Measurements from ENCODE around the gene NBEAL2.
"Not testable (repeated sequence)": the region's sequence is repeated elsewhere in the genome, so short reads cannot be mapped to it uniquely, and the experiment has no call there.

Gene NBEAL2

GRCh38 chr3:47028146-47028545, 48.7 kb downstream of the NBEAL2 start:
- H3K27ac ChIP-seq, result no peak overlapping the region
- DNase-seq (ENCODE audit: low read depth, low spot score), result no peak

- no peak overlapping the region for H3K27ac ChIP-seq
- no peak for DNase-seq (ENCODE audit: low read depth, low spot score)
These were observed 49.2 kb downstream of the NBEAL2 start for GRCh38 chr3:47028667-47029066.

- DNase-seq (ENCODE audit: low read depth, low spot score); H3K27ac ChIP-seq: not testable (repeated sequence)
These were observed 51.6 kb downstream of the NBEAL2 start for GRCh38 chr3:47031041-47031440.

GRCh38 chr3:47034868-47035489, 55.5 kb downstream of the NBEAL2 start:
- DNase-seq (ENCODE audit: low read depth, low spot score), result no peak
- no peak overlapping the region for H3K27ac ChIP-seq

- H3K27ac ChIP-seq, result no peak overlapping the region
- no peak for DNase-seq (ENCODE audit: low read depth, low spot score)
These were observed 56.2 kb downstream of the NBEAL2 start for GRCh38 chr3:47035645-47036044.

- no peak overlapping the region for H3K27ac ChIP-seq
- no peak for DNase-seq (ENCODE audit: low read depth, low spot score)
These were observed 56.7 kb downstream of the NBEAL2 start for GRCh38 chr3:47036145-47036544.

GRCh38 chr3:47037302-47037701, 57.8 kb downstream of the NBEAL2 start:
- peak overlapping the region; percentile 24 for H3K27ac ChIP-seq
- not testable (repeated sequence) for DNase-seq (ENCODE audit: low read depth, low spot score)

- DNase-seq (ENCODE audit: low read depth, low spot score), result no peak
- H3K27ac ChIP-seq, result no peak overlapping the region
These were observed 61.6 kb downstream of the NBEAL2 start for GRCh38 chr3:47041114-47041513.

GRCh38 chr3:47042231-47042791, 62.8 kb downstream of the NBEAL2 start:
- no peak for DNase-seq (ENCODE audit: low read depth, low spot score)
- no peak overlapping the region for H3K27ac ChIP-seq

GRCh38 chr3:47047069-47047468, 67.6 kb downstream of the NBEAL2 start:
- H3K27ac ChIP-seq, result no peak overlapping the region
- DNase-seq (ENCODE audit: low read depth, low spot score), result no peak

- H3K27ac ChIP-seq, result no peak overlapping the region
- DNase-seq (ENCODE audit: low read depth, low spot score), result no peak
These were observed 68.2 kb downstream of the NBEAL2 start for GRCh38 chr3:47047673-47048072.

- no peak overlapping the region for H3K27ac ChIP-seq
- DNase-seq (ENCODE audit: low read depth, low spot score), result no peak
These were observed 74.9 kb downstream of the NBEAL2 start for GRCh38 chr3:47054412-47054811.

- DNase-seq (ENCODE audit: low read depth, low spot score), result no peak
- no peak overlapping the region for H3K27ac ChIP-seq
These were observed 77.2 kb downstream of the NBEAL2 start for GRCh38 chr3:47056705-47057104.

- H3K27ac ChIP-seq, result no peak overlapping the region
- DNase-seq (ENCODE audit: low read depth, low spot score), result no peak
These were observed 77.8 kb downstream of the NBEAL2 start for GRCh38 chr3:47057212-47057671.

All from epithelial cell of prostate (primary cell).